HepG2 (cell line): Measurements from ENCODE around the gene SLC35F6. TPM values are rescaled to one million over a fixed set of nuclear protein-coding genes. Genes with fewer than 3 reads are reported as not detected.

Experiments
- ASH2L ChIP-seq: fragments of 300-600, 200-600 bp; sonication (generic); IDR thresholded peaks from 2 replicates; pipeline ENCODE4 v1.7.0; 2017; ENCODE audit warnings: low read depth, mild to moderate bottlenecking, moderate library complexity, mixed read lengths, low read length; ENCODE audit not compliant: insufficient read length
- EZH2 ChIP-seq: conservative IDR thresholded peaks from 2 replicates; pipeline ENCODE4 v1.6.1; 2012; ENCODE audit warnings: mild to moderate bottlenecking, low read depth, low read length, moderate library complexity
- GMEB2 ChIP-seq: IDR thresholded peaks from 2 replicates; pipeline ENCODE4 v1.6.1; 2016; ENCODE audit warnings: missing biosample characterization, missing genetic modification reagents, low read depth
- POLR2A ChIP-seq, 2 experiments: IDR thresholded peaks; 2 replicates each; pipeline ENCODE4 v1.6.1; 2011; ENCODE audit warnings: low read depth in 2 of 2, low read length in 2 of 2, mild to moderate bottlenecking in 1 of 2, moderate library complexity in 1 of 2; ENCODE audit not compliant: insufficient read depth in 1 of 2
- USF2 ChIP-seq, 2 experiments: sonication (generic) in 1 of 2; formaldehyde crosslinking in 1 of 2; IDR thresholded peaks; 2 replicates each; pipeline versions ENCODE4 v1.5.1 to v1.6.1; 2011 to 2020; ENCODE audit warnings: borderline replicate concordance in 1 of 2, low read depth in 1 of 2, low read length in 1 of 2, mild to moderate bottlenecking in 1 of 2, missing genetic modification reagents in 1 of 2, moderate library complexity in 1 of 2
- ZMYM4 ChIP-seq: sonication (generic); formaldehyde crosslinking; IDR thresholded peaks from 2 replicates; pipeline ENCODE4 v1.8.1; 2023; ENCODE audit warnings: mild to moderate bottlenecking, missing genetic modification reagents
- ZNF281 ChIP-seq: sonication (generic); formaldehyde crosslinking; IDR thresholded peaks from 2 replicates; pipeline ENCODE4 v1.4.0; 2020; ENCODE audit warnings: missing genetic modification reagents, borderline replicate concordance
- ZNF670 ChIP-seq: sonication (generic); formaldehyde crosslinking; IDR thresholded peaks from 2 replicates; pipeline ENCODE4 v1.8.0; 2022; ENCODE audit warnings: mild to moderate bottlenecking, missing genetic modification reagents, borderline replicate concordance
- ZSCAN21 ChIP-seq: sonication (generic); formaldehyde crosslinking; IDR thresholded peaks from 2 replicates; pipeline ENCODE4 v1.8.0; 2022; ENCODE audit warnings: mild to moderate bottlenecking, missing genetic modification reagents, moderate library complexity, borderline replicate concordance
- polyA plus RNA-seq, 8 experiments: library from polyadenylated mRNA; depleted of rRNA in 3 of 8; stranded (reverse) in 7 of 8; unstranded in 1 of 8; fragments of >200 nt; fragmentation: Illumina TruSeq in 4 of 8; extraction: Trizol in 4 of 8; gene quantifications; 2 replicates each; pipeline versions ENCODE4 v1.2.1 to v1.2.3, GENCODE V29; 2011 to 2016; ENCODE audit warnings: low read depth in 4 of 8, missing spikeins in 1 of 8, mixed read lengths in 1 of 8; ENCODE audit not compliant: insufficient read depth in 1 of 8
- total RNA-seq, 5 experiments: library from RNA; depleted of rRNA; stranded (reverse); fragments of >200 nt; fragmentation: Illumina TruSeq; extraction: Trizol; gene quantifications; 2 replicates each; pipeline ENCODE4 v1.2.3, GENCODE V29; 2016; ENCODE audit warnings: low read depth in 1 of 5
- TF ChIP-seq, protein P1 (sequence below): IDR thresholded peaks from 2 replicates; pipeline ENCODE4 v1.6.1; 2016
- TF ChIP-seq, protein P2 (sequence below): sonication (generic); formaldehyde crosslinking; IDR thresholded peaks from 2 replicates; pipeline ENCODE4 v1.8.0; 2022; ENCODE audit warnings: mild to moderate bottlenecking, missing genetic modification reagents, borderline replicate concordance
- TF ChIP-seq, protein P3 (sequence below): IDR thresholded peaks from 2 replicates; pipeline ENCODE4 v1.6.1; 2016; ENCODE audit warnings: low read depth

The SLC35F6 gene
- total and polyA plus RNA-seq, 2 of the 13 experiments (the other 11 are each of a cell fraction or from before 2014, with no cell fraction given), result 15.2 to 21.2 TPM

DNA sequence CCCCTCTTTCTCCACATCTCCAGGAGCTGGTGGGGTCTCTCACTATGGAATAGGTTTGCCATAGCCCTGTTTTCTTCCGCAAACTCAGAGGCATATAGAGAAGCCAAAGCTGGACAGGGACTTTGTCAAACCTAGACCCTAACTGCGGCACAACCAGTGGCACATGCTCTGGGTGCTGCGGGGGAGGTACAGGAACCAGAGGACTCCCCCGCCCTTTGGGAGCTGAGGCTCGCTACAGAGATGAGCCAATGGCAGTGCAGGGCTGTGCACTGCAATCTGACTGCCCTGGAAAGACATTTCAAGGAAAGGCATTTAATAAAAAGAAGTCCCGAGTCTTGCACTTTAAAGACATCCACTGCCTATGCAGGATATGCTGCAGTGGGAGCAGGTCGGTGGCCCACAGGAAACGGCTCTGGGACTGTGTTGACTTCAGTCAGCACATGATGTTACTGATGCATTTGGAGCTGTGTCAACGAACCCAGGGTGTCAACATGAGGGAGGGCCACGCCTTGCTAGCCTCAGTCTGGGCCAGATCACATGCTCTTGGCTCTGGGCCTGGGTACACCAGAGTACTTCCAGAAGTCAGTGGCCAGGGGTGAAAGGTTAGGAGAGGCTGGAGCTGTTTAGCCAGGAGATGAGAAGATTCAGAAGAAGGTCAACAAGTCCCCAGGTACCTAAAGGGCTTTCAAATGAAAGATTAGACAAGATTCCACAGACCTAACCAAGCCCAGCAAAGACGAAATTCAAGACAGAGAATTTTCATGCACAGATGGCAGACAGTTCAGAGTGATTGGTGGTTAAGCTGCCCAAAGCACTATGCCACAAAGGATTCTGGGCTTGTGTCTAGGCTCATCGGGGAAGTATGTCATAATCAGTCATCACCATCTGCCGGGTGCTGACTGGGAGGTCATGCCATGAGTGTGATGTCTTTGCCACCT, 8.2 kb downstream of the SLC35F6 start (continued):
- TF ChIP-seq, protein P1, sequence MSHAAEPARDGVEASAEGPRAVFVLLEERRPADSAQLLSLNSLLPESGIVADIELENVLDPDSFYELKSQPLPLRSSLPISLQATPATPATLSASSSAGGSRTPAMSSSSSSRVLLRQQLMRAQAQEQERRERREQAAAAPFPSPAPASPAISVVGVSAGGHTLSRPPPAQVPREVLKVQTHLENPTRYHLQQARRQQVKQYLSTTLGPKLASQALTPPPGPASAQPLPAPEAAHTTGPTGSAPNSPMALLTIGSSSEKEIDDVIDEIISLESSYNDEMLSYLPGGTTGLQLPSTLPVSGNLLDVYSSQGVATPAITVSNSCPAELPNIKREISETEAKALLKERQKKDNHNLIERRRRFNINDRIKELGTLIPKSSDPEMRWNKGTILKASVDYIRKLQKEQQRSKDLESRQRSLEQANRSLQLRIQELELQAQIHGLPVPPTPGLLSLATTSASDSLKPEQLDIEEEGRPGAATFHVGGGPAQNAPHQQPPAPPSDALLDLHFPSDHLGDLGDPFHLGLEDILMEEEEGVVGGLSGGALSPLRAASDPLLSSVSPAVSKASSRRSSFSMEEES (CRISPR knock-in tag), result peak; percentile 99
- TF ChIP-seq GMEB2 (no peak), ASH2L (peak; percentile 18), EZH2 (no peak), ZMYM4 (CRISPR knock-in tag) (peak; percentile 37; the same call in 1 of the 2 replicates), USF2 (IDR thresholded peaks at IDR 0.05; ENCODE audit: low read depth, low read length) (no peak), USF2 (CRISPR knock-in tag; IDR thresholded peaks at IDR 0.05; ENCODE audit: borderline replicate concordance) (no peak), ZNF670 (CRISPR knock-in tag) (no peak), POLR2A (IDR thresholded peaks at IDR 0.05; ENCODE audit: insufficient read depth in 1 of 2, low read depth in 2 of 2, low read length in 2 of 2) (no peak), ZNF281 (CRISPR knock-in tag) (no peak), ZSCAN21 (CRISPR knock-in tag) (peak; percentile 59; the same call in 1 of the 2 replicates)
- TF ChIP-seq, protein P2, sequence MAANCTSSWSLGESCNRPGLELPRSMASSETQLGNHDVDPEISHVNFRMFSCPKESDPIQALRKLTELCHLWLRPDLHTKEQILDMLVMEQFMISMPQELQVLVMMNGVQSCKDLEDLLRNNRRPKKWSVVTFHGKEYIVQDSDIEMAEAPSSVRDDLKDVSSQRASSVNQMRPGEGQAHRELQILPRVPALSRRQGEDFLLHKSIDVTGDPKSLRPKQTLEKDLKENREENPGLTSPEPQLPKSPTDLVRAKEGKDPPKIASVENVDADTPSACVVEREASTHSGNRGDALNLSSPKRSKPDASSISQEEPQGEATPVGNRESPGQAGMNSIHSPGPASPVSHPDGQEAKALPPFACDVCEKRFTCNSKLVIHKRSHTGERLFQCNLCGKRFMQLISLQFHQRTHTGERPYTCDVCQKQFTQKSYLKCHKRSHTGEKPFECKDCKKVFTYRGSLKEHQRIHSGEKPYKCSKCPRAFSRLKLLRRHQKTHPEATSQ (CRISPR knock-in tag), result no peak
- TF ChIP-seq, protein P3, sequence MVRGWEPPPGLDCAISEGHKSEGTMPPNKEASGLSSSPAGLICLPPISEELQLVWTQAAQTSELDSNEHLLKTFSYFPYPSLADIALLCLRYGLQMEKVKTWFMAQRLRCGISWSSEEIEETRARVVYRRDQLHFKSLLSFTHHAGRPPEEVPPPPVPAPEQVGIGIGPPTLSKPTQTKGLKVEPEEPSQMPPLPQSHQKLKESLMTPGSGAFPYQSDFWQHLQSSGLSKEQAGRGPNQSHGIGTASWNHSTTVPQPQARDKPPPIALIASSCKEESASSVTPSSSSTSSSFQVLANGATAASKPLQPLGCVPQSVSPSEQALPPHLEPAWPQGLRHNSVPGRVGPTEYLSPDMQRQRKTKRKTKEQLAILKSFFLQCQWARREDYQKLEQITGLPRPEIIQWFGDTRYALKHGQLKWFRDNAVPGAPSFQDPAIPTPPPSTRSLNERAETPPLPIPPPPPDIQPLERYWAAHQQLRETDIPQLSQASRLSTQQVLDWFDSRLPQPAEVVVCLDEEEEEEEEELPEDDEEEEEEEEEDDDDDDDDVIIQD (CRISPR knock-in tag), result peak; percentile 83
